SK-N-SH (cell line): ENCODE data around the gene USP46. TPM values are rescaled to one million over a fixed set of nuclear protein-coding genes. Genes with fewer than 3 reads are reported as not detected.
A peak's percentile ranks its signal among the peaks of the same experiment; 100 is the strongest.

Experiments used
- CTCF ChIA-PET: fragments of 300-600, 350-600 bp; formaldehyde crosslinking; extraction: SDS; loops from one replicate; lab custom pipeline; 2021; lab: Yijun Ruan, JAX
- POLR2A ChIA-PET: fragments of 350-600 bp; sonication (Branson Sonifier 250); formaldehyde crosslinking; extraction: SDS; loops from one replicate; lab custom pipeline; 2020; ENCODE audit warnings: antibody characterized with exemption, inconsistent platforms; lab: Yijun Ruan, JAX
- DNase-seq: peaks from one replicate; pipeline ENCODE4 v3.0.0; 2012
- H2AFZ ChIP-seq: fragments of 200-600 bp; sonication (generic); 2 replicates; pipeline ENCODE4 v1.8.1; 2016; ENCODE audit warnings: antibody characterized with exemption, mild to moderate bottlenecking, low read depth
- H3F3A ChIP-seq: fragments of 200-600 bp; sonication (generic); replicated peaks from 2 replicates; pipeline ENCODE3; 2016; ENCODE audit warnings: antibody characterized with exemption, mild to moderate bottlenecking; ENCODE audit not compliant: insufficient read depth
- H3K27ac ChIP-seq, 2 experiments: fragments of 200-500 bp in 1 of 2; fragments of 200-600 bp in 1 of 2; sonication (Bioruptor generic) in 1 of 2; sonication (generic), shearing (Covaris generic) in 1 of 2; 2 replicates each; pipeline versions ENCODE4 v1.5.1 to v1.6.1; 2014 to 2016; ENCODE audit warnings: low read depth in 2 of 2, inconsistent platforms in 1 of 2, low read length in 1 of 2, mild to moderate bottlenecking in 1 of 2, mixed read lengths in 1 of 2
- H3K27me3 ChIP-seq: fragments of 200-600 bp; sonication (generic), shearing (Covaris generic); 2 replicates; pipeline ENCODE4 v1.6.1; 2016; ENCODE audit warnings: mixed run types; ENCODE audit not compliant: insufficient read depth
- H3K36me3 ChIP-seq, 2 experiments: fragments of 200-500 bp in 1 of 2; fragments of 200-600 bp in 1 of 2; sonication (Bioruptor generic) in 1 of 2; sonication (generic) in 1 of 2; replicated peaks in 1 of 2; 2 replicates each; pipeline versions ENCODE3 to v1.5.1; 2014 to 2016; ENCODE audit warnings: low read length in 1 of 2, mild to moderate bottlenecking in 1 of 2; ENCODE audit not compliant: insufficient read depth in 2 of 2, control insufficient read depth in 1 of 2
- H3K4me1 ChIP-seq, 2 experiments: fragments of 200-500 bp in 1 of 2; fragments of 200-600 bp in 1 of 2; sonication (Bioruptor generic) in 1 of 2; sonication (generic), shearing (Covaris generic) in 1 of 2; 2 replicates each; pipeline versions ENCODE4 v1.5.1 to v1.6.1; 2014 to 2016; ENCODE audit warnings: low read depth in 1 of 2, low read length in 1 of 2, mixed run types in 1 of 2; ENCODE audit not compliant: insufficient read depth in 2 of 2, control insufficient read depth in 1 of 2
- H3K4me2 ChIP-seq: fragments of 200-600 bp; sonication (generic), shearing (Covaris generic); 2 replicates; pipeline ENCODE4 v1.6.1; 2017; ENCODE audit warnings: mixed run types
- H3K4me3 ChIP-seq, 2 experiments: fragments of 200-500 bp in 1 of 2; fragments of 200-600 bp in 1 of 2; sonication (Bioruptor generic) in 1 of 2; sonication (generic), shearing (Covaris generic) in 1 of 2; 2 replicates each; pipeline versions ENCODE4 v1.5.1 to v1.8.1; 2014 to 2016; ENCODE audit warnings: low read depth in 2 of 2, inconsistent platforms in 1 of 2, low read length in 1 of 2, mild to moderate bottlenecking in 1 of 2, mixed read lengths in 1 of 2, moderate library complexity in 1 of 2
- H3K79me2 ChIP-seq: fragments of 200-600 bp; sonication (generic); 2 replicates; pipeline ENCODE4 v1.8.1; 2017; ENCODE audit warnings: mild to moderate bottlenecking; ENCODE audit not compliant: insufficient read depth
- H3K9ac ChIP-seq: fragments of 200-600 bp; sonication (generic); 2 replicates; pipeline ENCODE4 v1.6.1; 2017; ENCODE audit warnings: mixed run types
- H3K9me2 ChIP-seq: fragments of 200-600 bp; sonication (generic); 2 replicates; pipeline ENCODE4 v1.6.1; 2017; ENCODE audit warnings: mixed run types
- H3K9me3 ChIP-seq: fragments of 200-600 bp; sonication (generic); 2 replicates; pipeline ENCODE4 v1.6.1; 2017; ENCODE audit warnings: mixed run types, mild to moderate bottlenecking, moderate library complexity
- H4K20me1 ChIP-seq: fragments of 200-600 bp; sonication (generic); 2 replicates; pipeline ENCODE4 v1.6.1; 2017; ENCODE audit warnings: mild to moderate bottlenecking, mixed run types; ENCODE audit not compliant: insufficient read depth
- CHD2 ChIP-seq: fragments of 150-350 bp; IDR thresholded peaks from 2 replicates; pipeline ENCODE4 v1.6.1; 2018; ENCODE audit warnings: low read length; ENCODE audit not compliant: partially characterized antibody
- CTCF ChIP-seq: fragments of 200-600 bp; sonication (generic); IDR thresholded peaks from 2 replicates; pipeline ENCODE4 v1.6.1; 2017; ENCODE audit warnings: antibody characterized with exemption, mild to moderate bottlenecking, moderate library complexity
- EP300 ChIP-seq, 2 experiments: IDR thresholded peaks; 2 replicates each; pipeline versions ENCODE4 v1.4.0 to v1.6.1; 2012; ENCODE audit warnings: borderline replicate concordance in 1 of 2, low read depth in 1 of 2, low read length in 1 of 2
- FOSL2 ChIP-seq: IDR thresholded peaks from 2 replicates; pipeline ENCODE4 v1.4.0; 2012; ENCODE audit warnings: low read depth, mild to moderate bottlenecking, moderate library complexity, borderline replicate concordance
- GABPA ChIP-seq: IDR thresholded peaks from 2 replicates; pipeline ENCODE4 v1.4.0; 2012; ENCODE audit warnings: low read depth, mild to moderate bottlenecking
- NRF1 ChIP-seq: IDR thresholded peaks from 2 replicates; pipeline ENCODE4 v1.6.1; 2012; ENCODE audit warnings: low read depth, mild to moderate bottlenecking, low read length
- PBX3 ChIP-seq: IDR thresholded peaks from 2 replicates; pipeline ENCODE4; 2012
- POLR2AphosphoS5 ChIP-seq: IDR thresholded peaks from 2 replicates; pipeline ENCODE4 v1.6.1; 2012; ENCODE audit warnings: low read depth, low read length
- RXRA ChIP-seq: IDR thresholded peaks from 2 replicates; pipeline ENCODE4 v1.4.0; 2012; ENCODE audit warnings: low read depth, mild to moderate bottlenecking, borderline replicate concordance
- SMC3 ChIP-seq: IDR thresholded peaks from 2 replicates; pipeline ENCODE4 v1.6.1; 2012; ENCODE audit warnings: low read depth, low read length, improper control_type of control experiment
- TAF1 ChIP-seq: IDR thresholded peaks from 2 replicates; pipeline ENCODE4 v1.6.1; 2012; ENCODE audit warnings: low read depth, mild to moderate bottlenecking, low read length, moderate library complexity, borderline replicate concordance
- TCF12 ChIP-seq: IDR thresholded peaks from 2 replicates; pipeline ENCODE4 v1.4.0; 2012
- USF1 ChIP-seq: IDR thresholded peaks from 2 replicates; pipeline ENCODE4 v1.4.0; 2012; ENCODE audit warnings: low read depth, borderline replicate concordance
- WGBS: methylation state at CpG from one replicate; pipeline ENCODE4 v1.1.6; 2017; ENCODE audit warnings: low lambda C conversion rate; 5-methylcytosine and 5-hydroxymethylcytosine counted together
- polyA plus RNA-seq, 3 experiments: library from polyadenylated mRNA; depleted of rRNA; stranded (reverse); fragments of >200 nt; gene quantifications; 2 replicates each; pipeline ENCODE4 v1.2.3, GENCODE V29; 2012

The USP46 gene
- polyA plus RNA-seq, 1 of the 3 experiments (the other 2 are of a cell fraction): 4.5 TPM

GRCh38 chr4:52554612-52555355 lies 104.3 kb downstream of the USP46 start:
- H3K4me3 ChIP-seq: peak overlapping the region in 1 of 2 experiments; percentile 32; a peak in 1 of 4 replicates
- H3K36me3 ChIP-seq: no peaks in the 10 kb centered on the region
- no peak overlapping the region for H3K9ac ChIP-seq
- no peaks in the 10 kb centered on the region for H3K9me3 ChIP-seq
- CTCF ChIA-PET: interaction anchor here (3.8 kb wide), 1 partner anchor 9 kb away, joined by 21 read pairs; no protein-coding TSS in a partner anchor
- H3K79me2 ChIP-seq: no peaks in the 10 kb centered on the region
- H3K27ac ChIP-seq: peak overlapping the region in 1 of 2 experiments; percentile 12; a peak in 1 of 4 replicates
- peak overlapping the region; percentile 16; the same call in 1 of the 2 replicates for H3K4me2 ChIP-seq
- no peaks in the 10 kb centered on the region for H4K20me1 ChIP-seq
- TF ChIP-seq SMC3 (no peak), TCF12 (peak; percentile 47; the same call in 1 of the 2 replicates), PBX3 (peak; percentile 14; the same call in 1 of the 2 replicates), CHD2 (no peak)
- 20% methylated on average over 5 of the region's 5 CpGs for WGBS
- H3K9me2 ChIP-seq: no peaks in the 10 kb centered on the region
- no peak overlapping the region for H2AFZ ChIP-seq
- no peak for DNase-seq
- no peaks in the 10 kb centered on the region for H3F3A ChIP-seq
- no peaks in the 10 kb centered on the region for H3K27me3 ChIP-seq
- POLR2A ChIA-PET: no interaction called here
- peaks cover 0 to 8% of the 10 kb centered on the region in 2 experiments; a peak in 2 of 4 replicates for H3K4me1 ChIP-seq

- H4K20me1 ChIP-seq: no peaks in the 10 kb centered on the region
- CTCF ChIA-PET: interaction anchor here (0.8 to 1.4 kb wide), 4 partner anchors 7 to 1313 kb away, joined by 3 to 4 read pairs (median 3); no protein-coding TSS in a partner anchor
- no peak overlapping the region for H3K4me2 ChIP-seq
- no peak overlapping the region for H3K4me3 ChIP-seq
- H3F3A ChIP-seq: no peaks in the 10 kb centered on the region
- H2AFZ ChIP-seq: no peak overlapping the region
- H3K9ac ChIP-seq: no peak overlapping the region
- no peak overlapping the region for H3K27ac ChIP-seq
- H3K27me3 ChIP-seq: no peaks in the 10 kb centered on the region
- H3K79me2 ChIP-seq: no peaks in the 10 kb centered on the region
- H3K36me3 ChIP-seq: no peaks in the 10 kb centered on the region
- TF ChIP-seq USF1 (no peak), CTCF (no peak), POLR2AphosphoS5 (no peak), EP300 (IDR thresholded peaks at IDR 0.05; ENCODE audit: borderline replicate concordance in 1 of 2, low read depth in 1 of 2, low read length in 1 of 2) (no peak), TAF1 (no peak), GABPA (no peak), NRF1 (no peak), PBX3 (no peak), RXRA (no peak), FOSL2 (no peak), TCF12 (no peak)
- DNase-seq: no peak
- H3K4me1 ChIP-seq: peaks cover 0 to 8% of the 10 kb centered on the region in 2 experiments; a peak in 2 of 4 replicates
- POLR2A ChIA-PET: no interaction called here
- 31% methylated on average over 5 of the region's 5 CpGs for WGBS
- no peaks in the 10 kb centered on the region for H3K9me2 ChIP-seq
- no peaks in the 10 kb centered on the region for H3K9me3 ChIP-seq
Observed at GRCh38 chr4:52552778-52553177, 106.3 kb downstream of the USP46 start.
